HCT116 (cell line): ENCODE results near the gene CHST8. TPM values are rescaled to one million over a fixed set of nuclear protein-coding genes. Genes with fewer than 3 reads are reported as not detected.

Experiments used
- ATAC-seq: fragments of 200-7000 bp; cut with Tn5 transposase; 2 replicates; pipeline ENCODE4 v1.9.1; 2020; ENCODE audit warnings: mild to moderate bottlenecking, moderate library complexity
- BruUV-seq: library from RNA; stranded (reverse); fragments of 400-500 nt; replicated peaks from 2 replicates; lab custom pipeline; 2021; lab: Mats Ljungman, UMichigan
- CTCF ChIA-PET: fragments of 300-600 bp; sonication (Branson Sonifier 250); formaldehyde crosslinking; loops from one replicate; lab custom pipeline; 2021; ENCODE audit warnings: antibody characterized with exemption; lab: Charles Lee
- POLR2A ChIA-PET: fragments of 300-600, 350-600 bp; sonication (Branson Sonifier 250); formaldehyde crosslinking; loops from one replicate; lab custom pipeline; 2021; ENCODE audit warnings: antibody characterized with exemption; lab: Charles Lee
- RAD21 ChIA-PET, 2 experiments: fragments of 300-600 bp; sonication (Branson Sonifier 250); formaldehyde crosslinking; loops; one replicate each; lab custom pipeline; 2023; ENCODE audit warnings: low total read pairs in 2 of 2; ENCODE audit not compliant: uncharacterized antibody in 2 of 2, unreplicated experiment in 2 of 2, low non-redundant PET in 1 of 2; lab: Charles Lee
- DNase-seq: peaks from one replicate; pipeline ENCODE4 v3.0.0-alpha.2; 2010; ENCODE audit warnings: low read depth, low spot score
- H2AFZ ChIP-seq: fragments of 200-600 bp; shearing (Covaris generic), sonication (generic); 2 replicates; pipeline ENCODE4 v1.6.1; 2017; ENCODE audit warnings: low read depth, mixed run types, mixed read lengths, antibody characterized with exemption, low read length; ENCODE audit not compliant: poor library complexity, severe bottlenecking
- H3K27ac ChIP-seq: 2 replicates; pipeline ENCODE4 v1.5.1; 2012; ENCODE audit warnings: low read depth, low read length
- H3K27me3 ChIP-seq: fragments of 200-600 bp; sonication (generic); 2 replicates; pipeline ENCODE4 v1.6.1; 2016; ENCODE audit warnings: mixed run types, low read length, mixed read lengths; ENCODE audit not compliant: insufficient read depth
- H3K36me3 ChIP-seq, 2 experiments: fragments of 200-500 bp in 1 of 2; fragments of 200-600 bp in 1 of 2; sonication (Bioruptor generic) in 1 of 2; sonication (generic) in 1 of 2; 2 replicates each; pipeline versions ENCODE4 v1.5.1 to v1.6.1; 2014 to 2016; ENCODE audit warnings: low read length in 2 of 2, inconsistent platforms in 1 of 2, mixed read lengths in 1 of 2, mixed run types in 1 of 2; ENCODE audit not compliant: insufficient read depth in 2 of 2, control insufficient read depth in 1 of 2
- H3K4me1 ChIP-seq, 2 experiments: fragments of 200-600 bp in 1 of 2; sonication (generic) in 1 of 2; 2 replicates each; pipeline versions ENCODE4 v1.5.1 to v1.6.1; 2012 to 2017; ENCODE audit warnings: low read length in 2 of 2, inconsistent platforms in 1 of 2, mild to moderate bottlenecking in 1 of 2, mixed read lengths in 1 of 2, mixed run types in 1 of 2, moderate library complexity in 1 of 2; ENCODE audit not compliant: insufficient read depth in 2 of 2, control insufficient read depth in 1 of 2
- H3K4me2 ChIP-seq: fragments of 200-600 bp; sonication (generic); 2 replicates; pipeline ENCODE4 v1.6.1; 2017; ENCODE audit warnings: mixed run types, low read length, mixed read lengths
- H3K4me3 ChIP-seq, 2 experiments: fragments of 200-600 bp in 1 of 2; sonication (generic) in 1 of 2; replicated peaks in 1 of 2; 2 replicates each; pipeline ENCODE4 v1.5.1; 2011 to 2016; ENCODE audit warnings: low read length in 2 of 2, control low read depth in 1 of 2, low read depth in 1 of 2, mild to moderate bottlenecking in 1 of 2, mixed read lengths in 1 of 2, mixed run types in 1 of 2
- H3K79me2 ChIP-seq: fragments of 200-600 bp; sonication (generic); 2 replicates; pipeline ENCODE4 v1.6.1; 2017; ENCODE audit warnings: mild to moderate bottlenecking, mixed run types, low read length, moderate library complexity, mixed read lengths; ENCODE audit not compliant: insufficient read depth
- H3K9ac ChIP-seq: fragments of 200-600 bp; sonication (generic); 2 replicates; pipeline ENCODE4 v1.6.1; 2016; ENCODE audit warnings: low read length, mixed read lengths
- H3K9me2 ChIP-seq: fragments of 200-600 bp; sonication (generic), shearing (Covaris generic); 2 replicates; pipeline ENCODE4 v1.6.1; 2017; ENCODE audit warnings: mixed run types, mild to moderate bottlenecking, moderate library complexity; ENCODE audit not compliant: insufficient read depth
- H3K9me3 ChIP-seq, 2 experiments: fragments of 200-500 bp in 1 of 2; fragments of 200-600 bp in 1 of 2; sonication (Bioruptor generic) in 1 of 2; sonication (generic) in 1 of 2; 2 replicates each; pipeline ENCODE4 v1.6.1; 2014 to 2017; ENCODE audit warnings: low read length in 2 of 2, mixed read lengths in 2 of 2, inconsistent platforms in 1 of 2, low read depth in 1 of 2, mild to moderate bottlenecking in 1 of 2, mixed run types in 1 of 2, moderate library complexity in 1 of 2; ENCODE audit not compliant: control insufficient read depth in 1 of 2, insufficient read depth in 1 of 2
- H4K20me1 ChIP-seq: fragments of 200-600 bp; sonication (generic), shearing (Covaris generic); 2 replicates; pipeline ENCODE4 v1.6.1; 2017; ENCODE audit warnings: mixed run types, mild to moderate bottlenecking, moderate library complexity; ENCODE audit not compliant: insufficient read depth
- ATF3 ChIP-seq: IDR thresholded peaks from 2 replicates; pipeline ENCODE4 v1.6.1; 2012
- EGR1 ChIP-seq: IDR thresholded peaks from 2 replicates; pipeline ENCODE4 v1.6.1; 2012; ENCODE audit warnings: low read depth
- EZH2phosphoT487 ChIP-seq: fragments of 200-600 bp; IDR thresholded peaks from 2 replicates; pipeline ENCODE4 v1.6.1; 2018; ENCODE audit warnings: antibody characterized with exemption, borderline replicate concordance
- JUND ChIP-seq: IDR thresholded peaks from 2 replicates; pipeline ENCODE4 v1.6.1; 2012
- POLR2AphosphoS5 ChIP-seq: IDR thresholded peaks from 2 replicates; pipeline ENCODE4 v1.6.1; 2011; ENCODE audit warnings: mild to moderate bottlenecking, low read depth, low read length, moderate library complexity
- RAD21 ChIP-seq: IDR thresholded peaks from 2 replicates; pipeline ENCODE4 v1.6.1; 2012; ENCODE audit warnings: low read depth, mild to moderate bottlenecking
- REST ChIP-seq: IDR thresholded peaks from 2 replicates; pipeline ENCODE4 v1.6.1; 2012; ENCODE audit warnings: low read depth
- SIN3A ChIP-seq: IDR thresholded peaks from 2 replicates; pipeline ENCODE4 v1.6.1; 2012; ENCODE audit warnings: low read depth
- SRF ChIP-seq: IDR thresholded peaks from 2 replicates; pipeline ENCODE4 v1.6.1; 2012; ENCODE audit warnings: low read depth
- TCF7L2 ChIP-seq: IDR thresholded peaks from 2 replicates; pipeline ENCODE4 v1.7.0; 2011; ENCODE audit warnings: borderline replicate concordance, inconsistent platforms; ENCODE audit not compliant: insufficient read depth, insufficient read length; ENCODE audit errors: extremely low read depth
- YY1 ChIP-seq: IDR thresholded peaks from 2 replicates; pipeline ENCODE4 v1.6.1; 2011; ENCODE audit warnings: low read length, low read depth, moderate library complexity, mild to moderate bottlenecking; ENCODE audit not compliant: insufficient replicate concordance; ENCODE audit errors: extremely low read depth
- intact Hi-C: fragments of 100-400 bp; cut with micrococcal nuclease; formaldehyde crosslinking; loops from 2 replicates; pipeline ENCODE4 v1.10.0; 2022
- total RNA-seq: library from RNA; stranded (reverse); gene quantifications from one replicate; pipeline ENCODE4 v1.2.1, GENCODE V29; 2021; ENCODE audit not compliant: unreplicated experiment
- TF ChIP-seq, protein P1 (sequence below), 3 experiments: fragments of 200-600 bp in 1 of 3; sonication (generic) in 1 of 3; IDR thresholded peaks in 2 of 3; conservative IDR thresholded peaks in 1 of 3; 2 replicates each; pipeline ENCODE4 v1.5.1; 2012 to 2017; ENCODE audit warnings: low read depth in 2 of 3, low read length in 2 of 3, antibody characterized with exemption in 1 of 3, borderline replicate concordance in 1 of 3, control low read depth in 1 of 3, mild to moderate bottlenecking in 1 of 3, mixed read lengths in 1 of 3, mixed run types in 1 of 3, moderate library complexity in 1 of 3; ENCODE audit not compliant: insufficient read depth in 1 of 3

The CHST8 gene
- total RNA-seq, 1 experiment from 2014 or later: not detected

DNA sequence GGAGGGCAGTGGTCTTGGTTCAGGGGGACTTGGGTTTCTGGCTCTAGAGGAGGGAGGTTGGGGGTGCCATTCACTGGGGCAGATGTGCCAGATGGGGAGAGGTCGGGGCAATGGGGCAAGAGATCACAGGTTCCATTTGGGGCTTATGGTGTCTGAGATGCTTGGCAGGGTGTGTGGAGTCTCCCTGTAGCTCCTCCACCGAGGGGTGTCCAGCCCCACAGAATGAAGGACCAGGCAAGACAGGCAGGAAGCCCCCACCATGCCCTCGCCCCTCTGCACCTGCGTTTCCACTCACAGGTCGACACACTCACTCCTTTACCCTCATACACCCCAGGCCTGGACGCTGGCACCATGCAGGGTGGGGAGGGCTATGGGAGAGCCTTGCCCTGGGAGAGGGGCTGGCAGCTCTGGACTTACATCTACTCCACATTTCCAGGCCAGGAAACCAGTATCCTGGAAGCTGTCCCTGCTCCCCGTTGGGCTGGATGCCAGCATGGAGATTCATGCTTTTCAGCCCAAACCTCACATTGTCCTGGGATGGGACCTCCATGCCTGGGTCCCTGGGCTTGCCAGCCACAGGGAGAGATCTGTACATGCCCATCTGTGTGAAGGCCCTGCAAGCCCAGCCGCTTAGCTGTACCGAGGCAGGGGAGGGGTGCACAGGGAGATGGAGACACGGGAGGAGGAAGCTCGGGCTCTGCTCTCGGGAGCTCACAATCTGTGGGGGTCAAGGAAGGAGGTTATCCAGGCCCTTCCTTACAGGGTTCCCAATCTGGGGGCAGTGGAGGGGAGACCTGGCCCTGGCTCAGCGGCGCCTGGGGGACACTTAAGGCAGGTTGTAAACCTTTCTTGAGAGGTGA lies 77.1 kb downstream of the CHST8 start:
- Histone ChIP-seq H2AFZ (no peak overlapping the region), H3K27ac (no peak overlapping the region), H3K4me3 (no peak overlapping the region), H3K27me3 (peaks cover 37% of the 10 kb centered on the region), H3K36me3 (no peaks in the 10 kb centered on the region), H3K9me2 (no peaks in the 10 kb centered on the region), H3K4me2 (no peak overlapping the region), H4K20me1 (no peaks in the 10 kb centered on the region), H3K9ac (no peak overlapping the region), H3K4me1 (no peaks in the 10 kb centered on the region), H3K79me2 (no peaks in the 10 kb centered on the region), H3K9me3 (no peaks in the 10 kb centered on the region)
- no peak for DNase-seq
- ChIA-PET RAD21 (no interaction called here), POLR2A (no interaction called here), CTCF (interaction anchor here (1.2 kb wide), 1 partner anchor 79 kb away, joined by 3 read pairs; no protein-coding TSS in a partner anchor)
- intact Hi-C loops: no loop called here
- TF ChIP-seq POLR2AphosphoS5 (no peak), ATF3 (no peak), EZH2phosphoT487 (no peak), TCF7L2 (no peak), JUND (no peak)
- BruUV-seq: no TSS peak
- no peak for ATAC-seq

- BruUV-seq: no TSS peak
- RAD21 ChIA-PET: no interaction called here
- POLR2A ChIA-PET: no interaction called here
- H2AFZ ChIP-seq: no peak overlapping the region
- H3K9me2 ChIP-seq: no peaks in the 10 kb centered on the region
- H3K79me2 ChIP-seq: no peaks in the 10 kb centered on the region
- peaks cover 37% of the 10 kb centered on the region for H3K27me3 ChIP-seq
- intact Hi-C loops: no loop called here
- no peak overlapping the region for H3K4me3 ChIP-seq
- no peaks in the 10 kb centered on the region for H4K20me1 ChIP-seq
- no peak for DNase-seq
- no peak overlapping the region for H3K4me2 ChIP-seq
- CTCF ChIA-PET: no interaction called here
- H3K9me3 ChIP-seq: no peaks in the 10 kb centered on the region
- H3K9ac ChIP-seq: no peak overlapping the region
- no peaks in the 10 kb centered on the region for H3K36me3 ChIP-seq
- no peaks in the 10 kb centered on the region for H3K4me1 ChIP-seq
- H3K27ac ChIP-seq: no peak overlapping the region
- no peak for ATAC-seq
- no peak for TF ChIP-seq POLR2AphosphoS5
- TF ChIP-seq RAD21: no peak
- TF ChIP-seq YY1: no peak
- TF ChIP-seq, protein P1, sequence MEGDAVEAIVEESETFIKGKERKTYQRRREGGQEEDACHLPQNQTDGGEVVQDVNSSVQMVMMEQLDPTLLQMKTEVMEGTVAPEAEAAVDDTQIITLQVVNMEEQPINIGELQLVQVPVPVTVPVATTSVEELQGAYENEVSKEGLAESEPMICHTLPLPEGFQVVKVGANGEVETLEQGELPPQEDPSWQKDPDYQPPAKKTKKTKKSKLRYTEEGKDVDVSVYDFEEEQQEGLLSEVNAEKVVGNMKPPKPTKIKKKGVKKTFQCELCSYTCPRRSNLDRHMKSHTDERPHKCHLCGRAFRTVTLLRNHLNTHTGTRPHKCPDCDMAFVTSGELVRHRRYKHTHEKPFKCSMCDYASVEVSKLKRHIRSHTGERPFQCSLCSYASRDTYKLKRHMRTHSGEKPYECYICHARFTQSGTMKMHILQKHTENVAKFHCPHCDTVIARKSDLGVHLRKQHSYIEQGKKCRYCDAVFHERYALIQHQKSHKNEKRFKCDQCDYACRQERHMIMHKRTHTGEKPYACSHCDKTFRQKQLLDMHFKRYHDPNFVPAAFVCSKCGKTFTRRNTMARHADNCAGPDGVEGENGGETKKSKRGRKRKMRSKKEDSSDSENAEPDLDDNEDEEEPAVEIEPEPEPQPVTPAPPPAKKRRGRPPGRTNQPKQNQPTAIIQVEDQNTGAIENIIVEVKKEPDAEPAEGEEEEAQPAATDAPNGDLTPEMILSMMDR (IDR thresholded peaks at IDR 0.05 in 2 of 3, conservative IDR thresholded peaks at IDR 0.05 in 1 of 3; ENCODE audit: borderline replicate concordance in 1 of 3, insufficient read depth in 1 of 3, low read depth in 2 of 3, low read length in 2 of 3): no peak
- TF ChIP-seq EZH2phosphoT487: no peak
- TF ChIP-seq SIN3A: no peak
- no peak for TF ChIP-seq SRF
- no peak for TF ChIP-seq EGR1
- TF ChIP-seq REST: no peak
These were observed 78.1 kb downstream of the CHST8 start for GRCh38 chr19:33699754-33700407.
